Activated T-helper 17 cell treated with anti-CD3 and anti-CD28 coated beads, Interleukin-2, amount 50 U/mL, for 72 hours (primary cell): Measurements from ENCODE around the gene PRICKLE2. TPM values are rescaled to one million over a fixed set of nuclear protein-coding genes. Genes with fewer than 3 reads are reported as not detected.

Source experiments
- ATAC-seq: fragments of 150-1000 bp; cut with Tn5 transposase; replicated peaks from 2 replicates; pipeline ENCODE4 v1.10.0; 2021; ENCODE audit warnings: mild to moderate bottlenecking, moderate library complexity
- H3K27ac Mint-ChIP-seq: one replicate; pipeline ENCODE4 v1.8.0; 2022; ENCODE audit warnings: mixed read lengths
- H3K27me3 Mint-ChIP-seq: one replicate; pipeline ENCODE4 v1.8.0; 2022; ENCODE audit warnings: mixed read lengths
- H3K36me3 Mint-ChIP-seq: one replicate; pipeline ENCODE4 v1.8.0; 2022; ENCODE audit warnings: low read depth, mild to moderate bottlenecking, mixed read lengths
- H3K4me1 Mint-ChIP-seq: one replicate; pipeline ENCODE4 v1.8.0; 2022; ENCODE audit warnings: mixed read lengths
- H3K4me3 Mint-ChIP-seq: one replicate; pipeline ENCODE4 v1.8.0; 2022; ENCODE audit warnings: mild to moderate bottlenecking, mixed read lengths
- H3K9me3 Mint-ChIP-seq: one replicate; pipeline ENCODE4 v1.8.0; 2022; ENCODE audit warnings: mixed read lengths
- total RNA-seq, 2 donors: library from RNA; stranded (reverse); gene quantifications; one replicate each; pipeline ENCODE4 v1.2.3, GENCODE V29; 2022

The PRICKLE2 gene
- total RNA-seq, 2 donors from 2014 or later = not detected

DNA sequence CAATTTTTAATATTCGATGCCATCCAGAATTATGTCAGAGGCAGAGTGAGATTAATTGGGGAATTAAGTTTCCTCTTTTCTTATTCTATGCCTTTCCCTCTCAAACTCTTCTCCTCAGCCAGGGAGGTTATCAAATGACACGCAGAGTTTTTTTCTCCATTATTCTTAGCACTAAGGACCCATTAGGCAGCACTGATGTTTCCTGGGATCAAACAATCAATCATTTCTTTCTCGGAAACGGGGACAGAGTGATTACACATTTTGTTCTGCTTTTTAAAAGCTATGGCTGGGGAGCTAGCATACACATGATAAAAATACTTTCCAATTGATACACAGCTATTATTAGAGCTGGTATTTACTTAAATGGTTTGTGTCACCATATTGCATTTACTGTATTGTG lies 166.7 kb downstream of the PRICKLE2 start:
- no peaks in the 10 kb centered on the region for H3K9me3 Mint-ChIP-seq
- ATAC-seq = no peak
- H3K27ac Mint-ChIP-seq = no peak overlapping the region
- H3K27me3 Mint-ChIP-seq = peaks cover 53% of the 10 kb centered on the region
- H3K4me1 Mint-ChIP-seq = no peaks in the 10 kb centered on the region
- H3K36me3 Mint-ChIP-seq = no peaks in the 10 kb centered on the region
- no peak overlapping the region for H3K4me3 Mint-ChIP-seq

DNA sequence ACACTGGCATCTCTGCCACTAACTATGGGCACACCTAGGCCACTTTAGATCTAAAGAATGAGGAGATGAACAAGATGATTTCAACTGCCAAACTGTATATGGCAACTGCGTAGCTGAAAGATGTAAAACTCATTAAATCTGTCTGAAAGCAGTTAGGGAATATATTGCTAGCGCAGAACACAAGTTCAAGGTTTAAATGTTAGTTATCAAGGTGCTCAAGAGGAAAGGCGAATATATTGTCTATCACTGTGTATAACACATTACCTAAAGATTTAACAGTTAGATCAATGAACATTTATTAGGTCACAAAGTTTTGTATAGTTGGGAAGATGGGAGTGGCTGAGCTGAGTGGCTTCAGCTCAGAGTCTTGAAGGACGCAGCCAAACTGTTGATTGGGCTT lies 168.0 kb downstream of the PRICKLE2 start:
- no peaks in the 10 kb centered on the region for H3K36me3 Mint-ChIP-seq
- H3K27me3 Mint-ChIP-seq = peaks cover 41% of the 10 kb centered on the region
- no peaks in the 10 kb centered on the region for H3K4me1 Mint-ChIP-seq
- ATAC-seq = no peak
- no peaks in the 10 kb centered on the region for H3K9me3 Mint-ChIP-seq
- no peak overlapping the region for H3K4me3 Mint-ChIP-seq
- no peak overlapping the region for H3K27ac Mint-ChIP-seq

DNA sequence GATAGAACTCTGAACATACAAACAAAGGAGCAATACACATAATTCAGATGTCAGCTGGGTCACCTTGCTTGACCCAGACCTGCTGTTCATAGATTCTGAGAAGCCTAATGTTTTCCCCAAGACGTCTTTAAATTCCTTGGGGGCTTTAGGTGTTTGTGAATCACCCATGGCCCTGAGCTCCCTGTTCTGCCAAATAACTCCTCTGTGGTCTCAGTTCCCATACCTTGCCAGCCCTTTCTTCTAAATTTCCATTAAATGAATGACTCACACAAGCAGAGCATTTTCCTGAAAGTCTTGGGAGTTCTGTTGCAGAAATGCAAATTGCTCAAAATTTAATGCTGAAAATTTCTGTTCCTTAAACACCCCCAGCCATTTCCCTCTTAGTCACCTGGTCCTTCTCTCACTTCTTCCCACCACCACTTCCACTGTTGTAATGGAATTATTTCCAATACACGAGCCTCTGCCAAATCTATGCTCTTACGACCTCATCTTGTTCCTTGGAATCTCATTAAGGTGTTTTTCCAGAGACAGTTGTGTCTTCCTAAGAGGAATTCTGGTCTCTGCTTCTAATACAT lies 168.6 kb downstream of the PRICKLE2 start:
- Mint-ChIP-seq H3K9me3 (no peaks in the 10 kb centered on the region), H3K36me3 (no peaks in the 10 kb centered on the region), H3K27me3 (peaks cover 37% of the 10 kb centered on the region), H3K4me3 (no peak overlapping the region), H3K4me1 (no peaks in the 10 kb centered on the region), H3K27ac (no peak overlapping the region)
- ATAC-seq = no peak

DNA sequence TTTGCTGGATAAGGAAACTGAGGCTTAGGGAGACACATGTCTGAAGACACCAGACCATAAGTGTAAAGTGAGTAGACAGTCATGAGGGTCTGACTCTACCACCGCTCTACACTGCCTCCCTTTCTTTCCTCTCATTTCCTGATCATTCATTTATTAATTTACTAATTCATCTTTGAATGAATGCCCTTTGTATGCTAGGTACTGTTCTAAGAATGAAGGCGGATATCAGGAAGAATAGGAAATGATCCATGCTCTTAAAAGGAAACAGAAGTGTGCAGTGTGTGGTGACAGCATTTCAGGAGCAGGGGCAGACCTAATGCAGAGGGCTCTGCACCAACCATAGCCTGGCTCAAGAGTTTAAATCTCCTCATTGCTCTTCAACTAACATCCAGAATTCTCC lies 170.2 kb downstream of the PRICKLE2 start:
- Mint-ChIP-seq H3K4me1 (no peaks in the 10 kb centered on the region), H3K4me3 (no peak overlapping the region), H3K27me3 (peaks cover 36% of the 10 kb centered on the region), H3K36me3 (no peaks in the 10 kb centered on the region), H3K27ac (no peak overlapping the region), H3K9me3 (no peaks in the 10 kb centered on the region)
- no peak for ATAC-seq

DNA sequence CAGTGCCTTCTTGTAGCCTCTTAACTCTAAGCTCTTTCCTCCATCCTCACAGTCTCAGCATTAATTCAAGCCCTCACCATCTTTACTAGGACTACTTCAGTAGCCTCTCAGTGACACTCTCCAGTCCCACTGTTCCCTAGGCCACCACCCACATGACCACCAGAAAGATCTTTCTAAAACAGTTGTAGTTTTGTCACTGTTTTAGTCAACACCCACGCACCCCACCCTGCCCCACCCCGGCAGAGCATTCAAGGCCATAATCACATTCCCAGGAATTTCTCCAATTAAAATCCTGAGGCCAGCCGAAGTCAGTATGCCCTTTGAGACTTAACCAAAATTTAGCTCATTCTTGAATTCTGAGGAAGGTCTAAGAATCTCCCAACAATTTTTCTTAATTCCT lies 170.8 kb downstream of the PRICKLE2 start:
- ATAC-seq = no peak
- no peaks in the 10 kb centered on the region for H3K36me3 Mint-ChIP-seq
- peaks cover under 1% of the 10 kb centered on the region for H3K4me1 Mint-ChIP-seq
- H3K27me3 Mint-ChIP-seq = peaks cover 38% of the 10 kb centered on the region
- no peak overlapping the region for H3K27ac Mint-ChIP-seq
- H3K4me3 Mint-ChIP-seq = no peak overlapping the region
- no peaks in the 10 kb centered on the region for H3K9me3 Mint-ChIP-seq

DNA sequence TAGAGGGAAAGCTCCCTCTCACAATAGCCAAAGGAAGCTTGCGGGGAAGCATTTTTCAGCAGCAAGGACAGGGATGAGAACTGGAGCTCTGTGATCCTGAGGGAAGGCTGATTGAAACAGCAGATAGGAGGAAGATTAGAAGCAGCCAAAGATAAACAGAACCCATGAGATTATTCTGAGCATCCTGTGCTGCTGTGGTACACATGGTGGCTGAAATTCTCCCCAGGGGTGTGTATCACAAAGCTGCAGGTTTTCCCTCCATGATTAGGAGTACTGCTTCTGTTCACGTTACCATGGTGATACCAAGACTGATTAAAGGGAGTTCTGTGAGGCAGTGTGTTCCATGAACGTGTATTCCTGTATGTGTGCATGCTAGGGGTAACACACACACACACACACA lies 171.7 kb downstream of the PRICKLE2 start:
- Mint-ChIP-seq H3K4me3 (no peak overlapping the region), H3K27ac (no peak overlapping the region), H3K9me3 (no peaks in the 10 kb centered on the region), H3K27me3 (peaks cover 34% of the 10 kb centered on the region), H3K4me1 (peaks cover 9% of the 10 kb centered on the region), H3K36me3 (no peaks in the 10 kb centered on the region)
- ATAC-seq = no peak

DNA sequence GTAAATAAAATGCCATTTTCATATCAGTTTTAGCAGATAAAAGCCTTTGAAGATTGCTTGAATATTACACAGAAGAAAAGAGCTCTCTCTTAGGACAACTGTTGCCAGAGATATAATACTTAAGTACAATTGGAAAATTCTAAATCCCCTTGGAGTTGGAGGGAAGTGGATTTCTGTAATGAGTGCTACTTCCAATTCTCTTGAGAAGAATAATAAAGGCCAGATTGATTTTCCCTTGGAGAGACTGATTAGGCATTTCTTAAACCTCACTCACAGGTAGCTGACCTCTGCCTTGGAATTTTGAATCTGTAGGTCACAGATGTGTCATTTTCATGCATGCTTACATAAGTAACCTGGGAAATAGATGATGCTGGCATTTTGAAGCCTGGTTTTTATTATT lies 172.1 kb downstream of the PRICKLE2 start:
- no peak overlapping the region for H3K27ac Mint-ChIP-seq
- H3K4me1 Mint-ChIP-seq = peaks cover 9% of the 10 kb centered on the region
- H3K4me3 Mint-ChIP-seq = no peak overlapping the region
- H3K36me3 Mint-ChIP-seq = no peaks in the 10 kb centered on the region
- H3K27me3 Mint-ChIP-seq = peaks cover 29% of the 10 kb centered on the region
- no peak for ATAC-seq
- no peaks in the 10 kb centered on the region for H3K9me3 Mint-ChIP-seq

DNA sequence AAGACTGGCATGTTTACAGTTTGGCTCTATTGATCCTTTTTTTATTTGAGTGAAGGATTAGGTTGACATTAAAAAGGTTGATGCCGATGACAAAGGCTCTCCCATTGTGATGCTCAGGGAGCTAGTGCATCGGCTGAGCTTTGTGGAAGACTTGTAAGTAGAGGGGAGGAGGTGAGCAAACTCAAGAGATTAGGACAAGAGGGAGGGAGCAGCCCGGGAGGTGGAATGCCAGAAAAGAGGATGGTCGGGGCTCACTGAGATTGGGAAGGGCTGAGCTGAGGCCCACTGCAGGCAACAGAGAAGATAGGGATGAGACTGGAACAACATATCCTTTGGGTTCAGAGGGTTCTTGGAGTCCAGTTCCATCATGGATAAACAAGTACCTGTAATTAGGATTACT lies 175.4 kb downstream of the PRICKLE2 start:
- Mint-ChIP-seq H3K9me3 (no peaks in the 10 kb centered on the region), H3K27me3 (peaks cover 25% of the 10 kb centered on the region), H3K4me1 (peaks cover 9% of the 10 kb centered on the region), H3K36me3 (no peaks in the 10 kb centered on the region), H3K27ac (peak overlapping the region; percentile 66), H3K4me3 (no peak overlapping the region)
- ATAC-seq = no peak

DNA sequence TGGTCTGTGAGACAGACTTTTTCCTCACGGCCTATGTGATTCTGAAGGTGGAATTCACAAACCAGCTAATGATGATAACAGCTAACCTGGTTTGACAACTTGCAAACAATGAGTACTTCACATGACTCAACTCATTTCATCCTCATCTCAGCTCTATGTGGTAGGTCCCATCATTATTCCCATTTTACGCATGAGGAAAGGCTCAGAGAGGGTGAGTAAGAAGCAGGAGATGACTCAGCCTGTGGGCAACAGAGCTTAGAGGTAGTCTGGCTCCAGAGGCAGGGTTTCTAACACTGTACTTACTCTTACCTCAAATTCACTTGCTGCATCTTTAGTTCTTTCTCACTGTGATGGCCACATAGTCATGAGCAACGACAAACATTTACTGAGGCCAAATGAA lies 176.1 kb downstream of the PRICKLE2 start:
- H3K36me3 Mint-ChIP-seq = no peaks in the 10 kb centered on the region
- H3K27ac Mint-ChIP-seq = peak overlapping the region; percentile 66
- H3K4me3 Mint-ChIP-seq = peak overlapping the region; percentile 23
- H3K27me3 Mint-ChIP-seq = peaks cover 26% of the 10 kb centered on the region
- ATAC-seq = peak; percentile 92
- peaks cover 9% of the 10 kb centered on the region for H3K4me1 Mint-ChIP-seq
- no peaks in the 10 kb centered on the region for H3K9me3 Mint-ChIP-seq

DNA sequence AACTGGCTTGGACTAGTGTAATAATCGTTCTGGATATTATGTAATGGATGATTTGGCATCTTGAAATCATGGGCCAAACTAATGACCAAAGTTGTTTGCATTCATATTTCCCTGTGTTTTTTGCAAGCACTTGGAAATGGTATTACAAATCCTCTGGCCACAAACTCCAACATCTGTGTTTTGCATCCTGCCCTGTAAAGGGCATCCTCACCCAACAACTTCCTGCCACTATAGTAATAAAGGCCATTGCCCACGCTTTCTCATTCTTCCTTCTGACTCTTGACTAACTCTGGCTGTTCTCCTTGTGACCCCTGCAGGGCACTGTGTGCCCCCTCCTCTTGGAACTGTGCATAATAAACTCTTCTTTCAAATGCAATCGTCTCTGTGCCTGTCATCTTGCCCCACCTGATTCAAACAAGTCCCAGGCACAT lies 176.6 kb downstream of the PRICKLE2 start:
- peak; percentile 77 for ATAC-seq
- Mint-ChIP-seq H3K27me3 (peaks cover 30% of the 10 kb centered on the region), H3K4me3 (peak overlapping the region; percentile 23), H3K9me3 (no peaks in the 10 kb centered on the region), H3K27ac (peak overlapping the region; percentile 66), H3K4me1 (peaks cover 9% of the 10 kb centered on the region), H3K36me3 (no peaks in the 10 kb centered on the region)

DNA sequence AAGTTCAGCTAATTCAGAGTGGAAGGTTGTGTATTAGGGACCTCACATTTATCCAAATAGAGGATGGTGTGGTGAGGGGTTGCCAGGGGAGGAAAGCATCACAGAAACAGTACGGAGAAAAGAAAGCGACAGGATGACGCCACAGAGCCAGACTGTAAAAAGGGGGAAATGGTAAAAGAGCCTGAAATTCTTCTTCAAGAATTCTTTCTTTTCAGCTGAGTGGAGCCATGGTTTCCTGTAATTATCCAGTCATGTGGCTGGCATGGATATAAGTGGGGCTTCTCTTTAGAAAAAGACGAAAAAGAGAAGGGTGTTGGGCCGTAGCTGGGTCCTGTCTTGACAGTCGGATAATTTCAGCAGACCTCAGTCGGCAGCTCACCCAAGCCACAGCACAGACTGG lies 177.5 kb downstream of the PRICKLE2 start:
- H3K4me3 Mint-ChIP-seq = no peak overlapping the region
- no peak overlapping the region for H3K27ac Mint-ChIP-seq
- no peaks in the 10 kb centered on the region for H3K9me3 Mint-ChIP-seq
- H3K4me1 Mint-ChIP-seq = peaks cover 9% of the 10 kb centered on the region
- H3K36me3 Mint-ChIP-seq = no peaks in the 10 kb centered on the region
- peaks cover 33% of the 10 kb centered on the region for H3K27me3 Mint-ChIP-seq
- no peak for ATAC-seq

DNA sequence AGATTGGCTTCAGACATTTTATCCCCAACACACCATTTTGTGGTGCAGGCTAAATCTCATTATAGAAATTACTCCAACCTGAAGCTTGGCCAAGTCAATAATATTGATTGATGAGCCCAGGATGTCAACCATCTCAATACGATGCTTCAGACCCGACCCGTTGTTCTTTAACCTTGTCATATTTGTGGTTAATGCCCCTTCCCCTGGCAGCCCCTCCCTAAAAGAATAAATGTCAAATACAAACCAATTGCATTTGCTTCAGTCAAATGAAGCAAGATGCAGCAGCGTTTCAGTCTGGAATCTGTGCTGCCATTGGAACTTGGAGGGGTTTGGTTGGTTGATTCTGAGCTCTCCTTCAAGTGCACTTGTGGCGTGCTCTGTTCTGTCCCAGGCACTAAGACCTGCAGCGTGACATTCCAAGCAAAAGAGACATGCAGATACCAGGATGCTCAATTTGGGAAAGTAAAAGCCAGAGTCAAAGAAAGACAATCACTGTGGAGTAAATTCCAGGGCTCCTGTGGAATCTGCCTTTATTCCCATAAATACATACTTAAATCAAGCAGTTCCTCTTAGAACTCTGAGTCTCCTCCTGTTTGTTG lies 178.2 kb downstream of the PRICKLE2 start:
- H3K36me3 Mint-ChIP-seq = no peaks in the 10 kb centered on the region
- no peak overlapping the region for H3K27ac Mint-ChIP-seq
- no peaks in the 10 kb centered on the region for H3K9me3 Mint-ChIP-seq
- no peak for ATAC-seq
- H3K4me3 Mint-ChIP-seq = no peak overlapping the region
- peaks cover 35% of the 10 kb centered on the region for H3K27me3 Mint-ChIP-seq
- peaks cover 9% of the 10 kb centered on the region for H3K4me1 Mint-ChIP-seq

DNA sequence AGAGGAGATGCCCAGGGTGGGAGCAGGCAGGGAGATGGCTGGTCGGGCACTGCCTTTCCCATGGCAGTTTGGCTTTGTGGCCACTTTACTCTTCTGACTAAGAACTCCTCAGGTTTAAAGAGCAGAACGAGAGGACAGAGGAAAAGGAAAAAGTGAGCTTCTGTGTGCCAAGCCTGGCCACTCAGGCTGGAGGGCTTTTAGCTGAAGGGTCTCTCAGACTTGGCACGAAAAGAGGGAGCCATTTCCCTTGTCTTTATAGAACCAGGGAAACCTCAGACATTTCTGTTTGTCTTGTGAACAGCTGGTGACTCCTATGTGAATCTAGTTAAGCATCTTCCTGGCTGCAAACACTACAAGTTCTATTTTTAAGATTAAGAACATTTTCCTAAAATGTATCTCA lies 178.7 kb downstream of the PRICKLE2 start:
- Mint-ChIP-seq H3K4me1 (peaks cover 9% of the 10 kb centered on the region), H3K27me3 (peaks cover 38% of the 10 kb centered on the region), H3K36me3 (no peaks in the 10 kb centered on the region), H3K27ac (no peak overlapping the region), H3K4me3 (no peak overlapping the region), H3K9me3 (no peaks in the 10 kb centered on the region)
- ATAC-seq = no peak

DNA sequence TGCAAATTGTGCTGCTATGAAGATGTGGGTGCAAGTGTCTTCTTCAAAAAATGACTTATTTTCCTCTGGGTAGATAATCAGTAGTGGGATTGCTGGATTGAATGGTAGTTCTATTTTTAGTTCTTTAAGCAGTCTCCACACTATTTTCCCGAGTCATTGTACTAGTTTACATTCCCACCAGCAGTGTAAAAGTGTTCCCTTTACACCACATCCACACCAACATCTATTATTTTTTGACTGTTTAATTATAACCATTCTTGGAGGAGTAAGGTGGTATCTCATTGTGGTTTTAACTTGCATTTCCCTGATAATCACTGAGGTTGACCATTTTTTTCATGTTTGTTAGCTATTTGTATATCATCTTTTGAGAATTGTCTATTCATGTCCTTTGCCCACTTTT lies 182.3 kb downstream of the PRICKLE2 start:
- H3K4me1 Mint-ChIP-seq = no peaks in the 10 kb centered on the region
- H3K36me3 Mint-ChIP-seq = no peaks in the 10 kb centered on the region
- H3K4me3 Mint-ChIP-seq = no peak overlapping the region
- no peak overlapping the region for H3K27ac Mint-ChIP-seq
- no peak for ATAC-seq
- peaks cover 43% of the 10 kb centered on the region for H3K27me3 Mint-ChIP-seq
- H3K9me3 Mint-ChIP-seq = no peaks in the 10 kb centered on the region
